ENCODE measurements around the gene OXSM.

- no peak for TF ChIP-seq CTCF (IDR thresholded peaks at IDR 0.05)
- no peak for TF ChIP-seq ZFX (IDR thresholded peaks at IDR 0.05; ENCODE audit: borderline replicate concordance)
Observed at GRCh38 chr3:25775936-25776335, 14.0 kb upstream of the OXSM start.
